ENCODE data around the gene WWOX.

Gene WWOX

GRCh38 chr16:78667675-78668074 lies 568.2 kb downstream of the WWOX start:
- Histone ChIP-seq H3K36me3 (no peaks in the 10 kb centered on the region), H3K27me3 (no peaks in the 10 kb centered on the region), H3K4me1 (ENCODE audit: control insufficient read depth in 1 of 2, insufficient read depth in 1 of 2, low read depth in 1 of 2, low read length in 1 of 2) (no peaks in the 10 kb centered on the region), H3K27ac (no peak overlapping the region), H3K4me3 (ENCODE audit: low read depth in 1 of 2, low read length in 1 of 2) (no peak overlapping the region), H3K9me3 (no peaks in the 10 kb centered on the region)
- no peak for TF ChIP-seq CTCF (IDR thresholded peaks at IDR 0.05)

- Histone ChIP-seq H3K27me3 (no peaks in the 10 kb centered on the region), H3K4me3 (ENCODE audit: low read depth in 1 of 2, low read length in 1 of 2) (no peak overlapping the region), H3K36me3 (no peaks in the 10 kb centered on the region), H3K4me1 (ENCODE audit: control insufficient read depth in 1 of 2, insufficient read depth in 1 of 2, low read depth in 1 of 2, low read length in 1 of 2) (no peaks in the 10 kb centered on the region), H3K27ac (no peak overlapping the region), H3K9me3 (no peaks in the 10 kb centered on the region)
- TF ChIP-seq CTCF (IDR thresholded peaks at IDR 0.05) = no peak
These were observed 568.9 kb downstream of the WWOX start for GRCh38 chr16:78668393-78668792.

- no peak overlapping the region for H3K4me3 ChIP-seq (ENCODE audit: low read depth in 1 of 2, low read length in 1 of 2)
- no peaks in the 10 kb centered on the region for H3K4me1 ChIP-seq (ENCODE audit: control insufficient read depth in 1 of 2, insufficient read depth in 1 of 2, low read depth in 1 of 2, low read length in 1 of 2)
- H3K36me3 ChIP-seq = no peaks in the 10 kb centered on the region
- H3K27me3 ChIP-seq = no peaks in the 10 kb centered on the region
- TF ChIP-seq CTCF (IDR thresholded peaks at IDR 0.05) = no peak
- H3K9me3 ChIP-seq = no peaks in the 10 kb centered on the region
- H3K27ac ChIP-seq = no peak overlapping the region
These were observed 570.5 kb downstream of the WWOX start for GRCh38 chr16:78669994-78670393.

GRCh38 chr16:78672779-78673556 lies 573.5 kb downstream of the WWOX start:
- no peak overlapping the region for H3K4me3 ChIP-seq (ENCODE audit: low read depth in 1 of 2, low read length in 1 of 2)
- H3K27ac ChIP-seq = no peak overlapping the region
- H3K4me1 ChIP-seq (ENCODE audit: control insufficient read depth in 1 of 2, insufficient read depth in 1 of 2, low read depth in 1 of 2, low read length in 1 of 2) = no peaks in the 10 kb centered on the region
- no peaks in the 10 kb centered on the region for H3K27me3 ChIP-seq
- H3K9me3 ChIP-seq = no peaks in the 10 kb centered on the region
- no peaks in the 10 kb centered on the region for H3K36me3 ChIP-seq
- TF ChIP-seq CTCF (IDR thresholded peaks at IDR 0.05) = no peak

GRCh38 chr16:78673884-78674283 lies 574.4 kb downstream of the WWOX start:
- H3K27ac ChIP-seq = no peak overlapping the region
- H3K9me3 ChIP-seq = no peaks in the 10 kb centered on the region
- H3K4me1 ChIP-seq (ENCODE audit: control insufficient read depth in 1 of 2, insufficient read depth in 1 of 2, low read depth in 1 of 2, low read length in 1 of 2) = no peaks in the 10 kb centered on the region
- H3K36me3 ChIP-seq = no peaks in the 10 kb centered on the region
- no peak for TF ChIP-seq CTCF (IDR thresholded peaks at IDR 0.05)
- no peaks in the 10 kb centered on the region for H3K27me3 ChIP-seq
- no peak overlapping the region for H3K4me3 ChIP-seq (ENCODE audit: low read depth in 1 of 2, low read length in 1 of 2)
